ENCODE data around the gene RAB7A. TPM values are rescaled to one million over a fixed set of nuclear protein-coding genes. Genes with fewer than 3 reads are reported as not detected.
A peak's percentile ranks its signal among the peaks of the same experiment; 100 is the strongest.

RAB7A gene
- total RNA-seq, 1 experiment from 2014 or later, result 233 TPM

DNA sequence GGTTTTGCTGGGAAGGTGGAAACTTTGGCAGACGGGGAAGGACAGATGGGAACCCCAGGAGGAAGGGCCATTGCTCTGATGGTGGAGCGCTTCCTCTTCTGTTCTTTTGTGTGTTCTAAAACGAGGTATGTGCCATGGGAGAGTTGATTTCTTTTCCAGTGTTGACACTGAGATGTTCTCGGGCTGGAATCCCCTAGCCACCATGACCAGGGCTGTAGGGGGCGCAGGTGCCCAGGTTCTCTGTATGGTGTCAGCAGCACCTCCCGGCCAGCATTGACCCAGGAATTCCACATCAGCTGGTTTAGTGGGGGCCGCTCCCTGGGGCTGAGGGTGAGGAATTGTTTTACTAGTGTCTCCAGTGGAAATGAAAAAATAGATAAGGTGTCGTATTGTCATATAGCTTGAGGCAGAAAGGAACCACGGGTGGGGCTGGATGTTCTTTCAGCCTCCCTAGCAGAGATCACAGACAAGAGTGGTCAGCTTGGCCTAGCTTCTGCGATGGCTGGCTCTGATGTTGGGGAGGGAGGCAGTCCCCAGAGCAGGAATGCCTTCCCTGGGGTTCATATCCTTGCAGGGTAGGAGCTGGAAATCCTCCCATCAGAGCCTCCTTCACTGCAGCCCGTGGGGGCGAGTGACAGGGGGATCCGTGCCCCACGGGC lies 119.3 kb downstream of the RAB7A start:
- POLR2A ChIA-PET, result no interaction called here
- H3K4me2 ChIP-seq (ENCODE audit: low read length), result peak overlapping the region; percentile 63

More for the DNA sequence above, 119.3 kb downstream of the RAB7A start:
- no peak overlapping the region for H2AFZ ChIP-seq (ENCODE audit: low read depth, low read length, poor library complexity, severe bottlenecking)
- H3K9me3 ChIP-seq (ENCODE audit: control insufficient read depth in 1 of 2, insufficient read depth in 1 of 2, low read depth in 1 of 2, low read length in 2 of 2), result no peaks in the 10 kb centered on the region
- no peaks in the 10 kb centered on the region for H4K20me1 ChIP-seq (ENCODE audit: insufficient read depth)
- no TSS peak for BruUV-seq (replicated peaks)
- H3K4me1 ChIP-seq (ENCODE audit: control insufficient read depth in 1 of 2, insufficient read depth in 2 of 2, low read length in 2 of 2), result peaks cover 5 to 15% of the 10 kb centered on the region in 2 experiments; a peak in 3 of 4 replicates
- DNase-seq (ENCODE audit: low read depth, low spot score) (no peak), ATAC-seq (peak; percentile 37)
- H3K79me2 ChIP-seq (ENCODE audit: insufficient read depth, low read length), result no peaks in the 10 kb centered on the region
- no peak overlapping the region for H3K9ac ChIP-seq (ENCODE audit: low read length)
- H3K27me3 ChIP-seq (ENCODE audit: insufficient read depth, low read length), result no peaks in the 10 kb centered on the region
- intact Hi-C loops (cut with micrococcal nuclease), result no loop called here
- TF ChIP-seq CEBPB (IDR thresholded peaks at IDR 0.05; ENCODE audit: low read depth) (no peak), EZH2 (IDR thresholded peaks at IDR 0.05) (no peak), CBX3 (IDR thresholded peaks at IDR 0.05; ENCODE audit: low read depth) (no peak), SIN3A (IDR thresholded peaks at IDR 0.05; ENCODE audit: low read depth) (no peak), POLR2AphosphoS5 (IDR thresholded peaks at IDR 0.05; ENCODE audit: low read depth, low read length) (no peak), POLR2A (IDR thresholded peaks at IDR 0.05; ENCODE audit: borderline replicate concordance, extremely low read depth, insufficient read depth, insufficient read length) (no peak), CTCF (IDR thresholded peaks at IDR 0.05 in 2 of 3, conservative IDR thresholded peaks at IDR 0.05 in 1 of 3; ENCODE audit: borderline replicate concordance in 1 of 3, insufficient read depth in 1 of 3, low read depth in 2 of 3, low read length in 2 of 3) (peak in 2 of 3 experiments; percentile 31 to 35; a peak in 2 of 6 replicates), TCF7L2 (IDR thresholded peaks at IDR 0.05; ENCODE audit: borderline replicate concordance, extremely low read depth, insufficient read depth, insufficient read length) (no peak)
- CTCF ChIA-PET, result interaction anchor here (1.4 to 1.8 kb wide), 2 partner anchors 164 to 227 kb away, joined by 7 to 12 read pairs; no protein-coding TSS in a partner anchor
- RAD21 ChIA-PET (ENCODE audit: low non-redundant PET in 1 of 2, low total read pairs in 2 of 2, uncharacterized antibody in 2 of 2, unreplicated experiment in 2 of 2), result no interaction called here
- H3K27ac ChIP-seq (ENCODE audit: low read depth, low read length), result no peak overlapping the region
- H3K36me3 ChIP-seq (ENCODE audit: control insufficient read depth in 1 of 2, insufficient read depth in 2 of 2, low read length in 2 of 2), result no peaks in the 10 kb centered on the region
- H3K9me2 ChIP-seq (ENCODE audit: insufficient read depth), result no peaks in the 10 kb centered on the region
- peak overlapping the region in 1 of 2 experiments; percentile 22; a peak in 1 of 4 replicates for H3K4me3 ChIP-seq (replicated peaks in 1 of 2; ENCODE audit: low read depth in 1 of 2, low read length in 2 of 2)

Measured in HCT116 (cell line).